PFSK-1 (cell line): ENCODE results near the gene ZFPM1.

Experiments used
- POLR2AphosphoS5 ChIP-seq: IDR thresholded peaks from 2 replicates; pipeline ENCODE4 v1.6.1; 2012; ENCODE audit warnings: low read depth, mild to moderate bottlenecking, control low read depth, low read length, moderate library complexity
- TF ChIP-seq, protein P1 (sequence below), 2 experiments: IDR thresholded peaks; 2 replicates each; pipeline versions ENCODE4 v1.6.1 to v1.8.0; 2011 to 2012; ENCODE audit warnings: low read depth in 2 of 2, low read length in 2 of 2, control low read depth in 1 of 2, inconsistent platforms in 1 of 2, mild to moderate bottlenecking in 1 of 2, moderate library complexity in 1 of 2; ENCODE audit not compliant: insufficient read depth in 1 of 2

DNA sequence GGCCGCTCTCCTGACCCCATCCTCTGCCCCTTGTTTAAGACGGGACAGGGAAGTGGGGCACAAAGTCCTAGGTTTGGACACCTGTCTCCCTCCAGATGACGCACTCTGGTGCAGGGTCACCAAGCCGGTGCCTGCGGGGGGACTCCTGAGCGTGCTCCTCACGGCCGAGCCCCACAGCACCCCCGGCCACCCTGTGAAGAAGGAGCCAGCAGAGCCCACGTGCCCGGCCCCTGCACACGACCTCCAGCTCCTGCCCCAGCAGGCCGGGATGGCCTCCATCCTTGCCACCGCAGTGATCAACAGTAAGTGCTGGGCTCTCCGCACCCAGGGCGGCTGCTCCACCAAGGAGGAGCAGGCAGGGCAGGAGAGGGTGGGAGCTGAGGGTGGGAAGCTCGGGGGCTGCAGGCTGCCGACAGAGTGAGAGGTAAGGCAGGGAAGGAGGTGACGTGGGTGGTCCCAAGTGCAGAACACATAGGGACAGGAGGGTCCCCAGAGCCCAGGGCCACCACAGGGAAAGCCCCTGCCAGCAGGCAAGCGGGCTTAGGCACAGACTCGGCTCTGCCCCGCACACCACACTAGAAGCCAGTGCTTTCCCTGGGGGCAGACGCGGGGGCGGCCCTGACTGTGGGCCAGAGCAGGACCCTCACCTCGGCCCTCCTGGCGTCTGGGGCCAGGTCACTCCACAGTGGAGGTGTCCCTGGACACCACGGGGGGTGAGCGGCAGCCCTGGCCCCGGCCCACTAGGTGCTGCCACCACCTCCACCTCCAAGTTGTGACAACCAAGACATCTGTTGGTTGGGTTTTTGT is 75.1 kb downstream of the ZFPM1 start:
- TF ChIP-seq POLR2AphosphoS5 = no peak
- TF ChIP-seq, protein P1, sequence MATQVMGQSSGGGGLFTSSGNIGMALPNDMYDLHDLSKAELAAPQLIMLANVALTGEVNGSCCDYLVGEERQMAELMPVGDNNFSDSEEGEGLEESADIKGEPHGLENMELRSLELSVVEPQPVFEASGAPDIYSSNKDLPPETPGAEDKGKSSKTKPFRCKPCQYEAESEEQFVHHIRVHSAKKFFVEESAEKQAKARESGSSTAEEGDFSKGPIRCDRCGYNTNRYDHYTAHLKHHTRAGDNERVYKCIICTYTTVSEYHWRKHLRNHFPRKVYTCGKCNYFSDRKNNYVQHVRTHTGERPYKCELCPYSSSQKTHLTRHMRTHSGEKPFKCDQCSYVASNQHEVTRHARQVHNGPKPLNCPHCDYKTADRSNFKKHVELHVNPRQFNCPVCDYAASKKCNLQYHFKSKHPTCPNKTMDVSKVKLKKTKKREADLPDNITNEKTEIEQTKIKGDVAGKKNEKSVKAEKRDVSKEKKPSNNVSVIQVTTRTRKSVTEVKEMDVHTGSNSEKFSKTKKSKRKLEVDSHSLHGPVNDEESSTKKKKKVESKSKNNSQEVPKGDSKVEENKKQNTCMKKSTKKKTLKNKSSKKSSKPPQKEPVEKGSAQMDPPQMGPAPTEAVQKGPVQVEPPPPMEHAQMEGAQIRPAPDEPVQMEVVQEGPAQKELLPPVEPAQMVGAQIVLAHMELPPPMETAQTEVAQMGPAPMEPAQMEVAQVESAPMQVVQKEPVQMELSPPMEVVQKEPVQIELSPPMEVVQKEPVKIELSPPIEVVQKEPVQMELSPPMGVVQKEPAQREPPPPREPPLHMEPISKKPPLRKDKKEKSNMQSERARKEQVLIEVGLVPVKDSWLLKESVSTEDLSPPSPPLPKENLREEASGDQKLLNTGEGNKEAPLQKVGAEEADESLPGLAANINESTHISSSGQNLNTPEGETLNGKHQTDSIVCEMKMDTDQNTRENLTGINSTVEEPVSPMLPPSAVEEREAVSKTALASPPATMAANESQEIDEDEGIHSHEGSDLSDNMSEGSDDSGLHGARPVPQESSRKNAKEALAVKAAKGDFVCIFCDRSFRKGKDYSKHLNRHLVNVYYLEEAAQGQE (IDR thresholded peaks at IDR 0.05; ENCODE audit: insufficient read depth in 1 of 2, low read depth in 2 of 2, low read length in 2 of 2) = no peak
